Activated T-cell treated with anti-CD3 and anti-CD28 coated beads, Interleukin-2, amount 50 U/mL, for 48 hours (primary cell): ENCODE results near the gene PPP2R2D.

ENCODE experiments used
- DNase-seq, 2 experiments: peaks; one replicate each; pipeline ENCODE4 v3.0.0-alpha.2; 2020

The PPP2R2D gene

DNA sequence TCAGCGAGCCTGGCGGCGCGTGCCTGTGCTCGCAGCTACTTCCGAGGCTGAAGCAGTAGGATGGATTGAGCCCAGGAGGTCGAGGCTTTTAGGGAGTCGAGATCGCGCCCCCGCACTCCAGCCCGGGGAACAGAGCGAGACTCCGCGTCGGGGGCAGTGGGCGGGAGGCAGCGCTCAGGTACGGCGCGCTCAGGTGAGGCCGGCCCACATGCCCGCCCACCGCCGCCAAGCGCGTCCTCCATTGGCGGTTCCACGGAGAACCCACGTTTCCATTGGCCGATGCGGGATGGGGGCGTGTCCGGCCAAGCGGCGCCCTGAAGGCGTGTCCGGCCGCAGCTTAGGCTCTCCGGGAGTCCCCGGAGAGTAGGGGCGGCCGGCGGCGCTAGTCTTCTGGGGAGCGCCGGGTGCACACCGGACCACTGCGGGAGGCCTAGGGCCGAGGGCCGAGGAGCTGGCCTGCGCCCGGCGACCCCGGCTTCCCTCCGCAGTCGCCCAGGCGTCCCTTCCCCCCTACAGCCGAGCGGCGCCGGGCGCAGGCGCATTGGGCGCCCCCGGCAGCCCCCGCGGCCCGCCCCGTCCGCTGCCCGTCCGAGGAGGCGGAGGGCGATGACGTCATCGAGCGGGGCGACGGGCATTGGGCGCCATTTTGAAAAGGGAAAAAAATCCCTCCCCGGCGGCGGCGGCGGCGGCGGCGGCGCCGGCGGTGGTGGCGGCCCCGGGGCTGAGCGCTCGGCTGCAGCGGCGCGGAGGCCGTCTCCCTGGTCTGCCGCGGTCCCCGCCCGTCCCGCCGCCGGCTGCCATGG lies at the start of gene PPP2R2D:
PPP2R2D (plus strand) TSS at position 659 of the 803 bp plus-strand sequence; CDS start at position 800, 141 bp downstream.
- peak; percentile 95 to 97 for DNase-seq

- no peak for DNase-seq
Observed at GRCh38 chr10:131851346-131851745, 49.5 kb upstream of the PPP2R2D start.

DNA sequence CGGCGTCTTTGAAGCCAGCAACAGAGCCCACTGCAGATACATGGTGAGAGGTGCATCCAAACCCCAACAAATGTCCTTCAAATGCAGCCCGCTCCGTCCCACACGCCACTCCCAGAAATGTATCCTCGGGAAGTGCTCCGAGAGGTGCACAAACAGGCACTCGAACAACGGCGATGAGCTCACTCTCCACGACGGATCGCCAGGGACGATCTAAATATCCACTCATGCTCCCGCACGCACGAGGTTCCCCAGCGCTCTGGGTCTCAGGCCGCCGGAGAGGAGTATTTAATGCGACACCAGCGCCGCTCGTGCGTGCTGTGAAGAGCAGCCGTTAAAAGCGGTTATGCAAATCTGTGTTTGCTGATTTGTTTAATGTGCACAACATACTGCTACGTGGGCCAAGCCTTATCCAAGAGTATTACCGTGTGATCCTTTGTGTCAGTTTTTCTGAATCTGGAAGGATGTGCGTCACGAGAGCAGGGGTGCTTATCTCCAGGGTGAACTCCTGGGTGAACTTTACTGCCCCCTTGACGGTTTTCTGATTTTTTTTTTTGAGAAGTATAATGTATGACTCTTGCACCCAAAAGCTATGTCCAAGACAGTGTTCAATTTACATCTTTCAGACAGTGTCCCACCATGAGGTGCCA lies 48.5 kb upstream of the PPP2R2D start:
- DNase-seq = no peak

GRCh38 chr10:131852823-131853609 lies 47.8 kb upstream of the PPP2R2D start:
- no peak for DNase-seq

DNA sequence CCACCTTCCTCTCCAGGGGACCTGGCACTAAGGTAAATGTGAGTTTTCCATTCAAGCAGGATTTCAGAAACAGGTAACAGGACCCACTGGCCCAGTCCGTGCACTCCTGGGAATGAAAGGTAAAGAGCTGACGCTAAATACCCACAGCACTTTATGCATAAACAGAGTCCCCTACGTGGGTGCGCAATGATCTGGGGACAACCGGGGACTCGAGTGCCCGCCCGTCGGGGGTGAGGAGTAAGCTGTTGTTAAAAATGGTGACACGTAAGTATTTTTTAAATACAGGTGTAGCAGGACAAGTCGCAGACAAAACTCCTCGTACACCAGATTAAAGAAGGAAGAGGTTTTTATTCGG lies 47.2 kb upstream of the PPP2R2D start:
- DNase-seq = no peak

DNA sequence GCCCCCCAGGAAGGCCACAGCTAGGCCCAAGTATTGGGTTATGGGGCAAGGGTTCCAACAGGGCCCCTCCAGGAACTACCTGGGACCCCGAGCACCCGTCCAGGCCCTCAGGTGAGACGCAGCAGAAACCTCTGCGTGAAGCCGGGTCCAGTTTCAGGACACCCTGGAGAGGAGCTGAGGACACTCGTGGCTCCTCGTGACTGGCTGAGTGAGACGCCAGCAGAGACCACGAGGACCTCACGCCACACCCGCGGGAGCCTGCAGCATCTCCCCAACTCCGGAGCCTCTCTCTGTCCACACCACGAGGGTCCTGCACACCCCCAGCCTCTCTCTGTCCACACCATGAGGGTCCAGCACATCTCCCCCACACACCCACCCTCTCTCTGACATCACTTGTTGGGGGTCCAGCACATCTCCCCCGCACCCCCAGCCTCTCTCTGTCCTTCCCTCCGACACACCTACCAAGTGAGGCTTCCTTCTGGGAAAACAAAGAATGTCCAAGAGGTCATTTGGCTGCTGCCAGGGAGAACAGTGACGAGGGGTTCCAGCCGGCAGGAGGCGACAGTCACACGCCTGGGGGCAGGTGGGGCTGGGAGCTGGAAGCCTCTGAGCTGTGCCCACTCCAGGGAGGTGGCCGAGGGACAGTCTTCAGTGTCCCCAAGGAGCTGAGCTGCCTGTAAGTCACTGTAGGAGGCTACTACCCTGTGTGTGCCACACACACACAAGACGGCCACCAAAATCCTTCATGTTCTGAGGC lies 46.1 kb upstream of the PPP2R2D start:
- no peak for DNase-seq

DNA sequence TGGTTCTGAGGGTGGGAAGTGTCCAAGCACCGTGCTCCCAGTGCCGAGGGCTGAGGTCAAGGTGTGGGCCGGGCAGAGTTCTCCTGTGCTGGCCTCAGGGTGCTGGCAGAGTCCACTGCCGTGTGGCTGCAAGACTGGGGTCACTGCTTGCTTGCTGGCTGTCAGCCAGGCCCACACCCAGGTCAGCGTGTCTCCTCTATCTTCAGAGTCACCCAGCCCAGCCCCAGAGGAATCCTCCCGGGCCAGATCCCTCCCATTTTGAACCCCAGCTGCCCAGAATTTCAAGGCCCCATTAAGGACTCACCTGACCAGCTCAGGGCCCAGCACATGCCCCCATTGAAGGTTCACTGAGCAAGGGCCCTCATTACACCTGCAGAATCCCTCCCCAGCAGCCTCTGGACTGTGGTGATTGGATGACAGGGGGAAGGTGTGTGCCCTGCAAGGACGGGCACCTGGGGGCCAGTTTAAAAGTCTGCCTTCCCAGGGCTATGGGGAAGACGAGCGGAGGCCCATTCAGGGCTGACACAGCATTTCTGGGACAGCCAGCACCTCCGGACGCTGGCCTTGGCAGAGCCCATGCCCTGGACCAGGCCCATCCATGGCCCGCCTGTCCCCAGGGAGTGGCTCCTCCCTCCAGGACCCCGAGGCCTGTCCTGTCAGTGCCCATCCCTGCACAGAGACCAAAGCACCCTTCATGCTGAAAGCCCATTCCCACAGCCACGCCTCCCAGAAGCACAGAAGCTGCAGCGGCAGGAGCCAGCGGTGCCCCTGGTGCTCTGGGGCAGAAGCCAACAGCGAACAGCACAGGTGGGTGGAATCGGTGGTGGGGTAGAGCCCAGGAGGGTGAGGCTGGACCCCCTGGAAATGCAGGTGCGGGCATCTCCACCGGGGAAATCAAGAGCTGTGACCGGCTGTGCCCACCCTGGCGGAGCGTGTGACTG lies 45.1 kb upstream of the PPP2R2D start:
- DNase-seq = no peak

- no peak for DNase-seq
Observed at GRCh38 chr10:131856441-131857094, 44.2 kb upstream of the PPP2R2D start.

DNA sequence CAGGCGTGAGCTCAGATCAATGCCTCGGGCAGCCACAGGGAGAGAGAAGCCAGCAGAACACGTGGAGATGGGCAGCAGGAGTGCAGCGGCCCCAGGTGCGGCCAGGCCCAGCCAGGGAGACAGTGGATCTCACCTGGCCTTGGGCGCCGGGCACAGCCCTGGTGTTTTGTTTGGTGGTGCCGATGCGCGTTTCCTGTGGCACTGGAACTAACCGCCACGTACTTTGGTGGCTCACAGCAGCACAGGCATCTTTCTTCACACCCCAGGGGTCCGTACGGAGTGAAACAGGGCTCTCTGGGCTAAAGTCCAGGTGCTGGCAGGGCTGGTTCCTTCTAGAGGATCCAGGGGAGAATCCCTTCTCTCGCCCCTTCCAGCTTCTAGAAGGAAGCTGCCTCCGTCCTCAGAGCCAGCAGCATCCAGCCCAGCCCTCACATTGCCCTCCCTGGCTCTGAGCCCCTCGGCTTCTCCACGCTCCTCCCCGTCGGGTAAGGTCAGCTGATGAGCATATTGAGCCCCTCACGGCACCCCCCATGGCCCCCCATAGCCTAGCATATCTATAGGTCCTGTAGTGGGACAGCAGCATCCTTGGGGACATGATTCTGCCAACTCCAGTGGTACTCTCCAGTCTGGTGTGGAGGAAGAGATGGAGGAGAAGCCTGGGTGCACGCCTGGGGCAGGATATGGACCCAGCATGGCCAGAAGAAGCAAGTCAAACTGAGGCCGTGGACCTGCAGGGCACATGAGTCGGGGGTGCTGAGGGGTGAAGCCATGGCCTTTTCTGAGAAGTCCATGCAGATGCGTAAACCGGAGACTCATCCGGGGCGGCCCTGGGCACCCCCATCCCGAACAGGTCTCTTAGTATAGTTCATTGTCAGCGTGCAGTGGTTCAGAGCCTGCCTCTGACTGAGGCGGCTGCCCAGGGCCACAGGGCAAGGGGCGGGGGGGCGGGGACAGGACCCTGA lies 43.4 kb upstream of the PPP2R2D start:
- DNase-seq = no peak

GRCh38 chr10:131858118-131858515 lies 42.7 kb upstream of the PPP2R2D start:
- no peak for DNase-seq

DNA sequence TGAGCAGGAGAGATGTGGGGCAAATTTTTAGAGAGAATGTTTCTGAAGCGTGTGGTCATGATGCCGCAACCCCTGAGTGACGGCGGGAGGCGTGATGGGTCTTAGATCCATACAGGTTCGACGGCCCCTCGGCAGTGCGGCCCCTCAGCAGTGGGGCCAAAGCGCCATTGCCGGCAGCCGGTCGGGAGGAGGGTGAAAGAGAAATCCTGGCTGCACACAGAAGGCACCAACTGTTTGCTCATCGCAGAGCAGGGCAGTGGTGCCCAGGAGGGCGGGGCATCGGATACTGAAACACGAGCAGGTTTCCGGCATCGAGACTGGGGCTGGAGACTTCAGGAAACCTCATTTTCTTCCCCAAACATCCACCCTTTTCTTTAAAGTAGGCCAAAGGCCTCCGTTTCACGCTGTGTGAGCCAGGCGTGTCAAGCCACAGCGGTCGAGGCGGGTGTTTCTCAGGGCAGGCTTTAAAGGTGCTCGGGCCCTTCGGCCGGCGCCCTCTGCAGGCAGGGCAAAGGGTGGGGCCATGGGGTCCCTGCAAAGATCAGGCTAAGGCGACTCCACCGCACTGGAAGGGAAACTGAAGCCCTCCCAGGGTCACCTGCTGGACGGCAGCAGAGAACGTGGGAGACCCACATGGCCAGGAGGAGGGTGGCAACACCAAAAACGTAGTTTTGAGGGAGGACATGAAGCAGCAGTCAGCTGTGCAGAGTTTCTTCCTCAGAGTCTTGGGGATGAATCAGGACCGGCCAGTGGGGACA lies 42.0 kb upstream of the PPP2R2D start:
- DNase-seq = no peak

DNA sequence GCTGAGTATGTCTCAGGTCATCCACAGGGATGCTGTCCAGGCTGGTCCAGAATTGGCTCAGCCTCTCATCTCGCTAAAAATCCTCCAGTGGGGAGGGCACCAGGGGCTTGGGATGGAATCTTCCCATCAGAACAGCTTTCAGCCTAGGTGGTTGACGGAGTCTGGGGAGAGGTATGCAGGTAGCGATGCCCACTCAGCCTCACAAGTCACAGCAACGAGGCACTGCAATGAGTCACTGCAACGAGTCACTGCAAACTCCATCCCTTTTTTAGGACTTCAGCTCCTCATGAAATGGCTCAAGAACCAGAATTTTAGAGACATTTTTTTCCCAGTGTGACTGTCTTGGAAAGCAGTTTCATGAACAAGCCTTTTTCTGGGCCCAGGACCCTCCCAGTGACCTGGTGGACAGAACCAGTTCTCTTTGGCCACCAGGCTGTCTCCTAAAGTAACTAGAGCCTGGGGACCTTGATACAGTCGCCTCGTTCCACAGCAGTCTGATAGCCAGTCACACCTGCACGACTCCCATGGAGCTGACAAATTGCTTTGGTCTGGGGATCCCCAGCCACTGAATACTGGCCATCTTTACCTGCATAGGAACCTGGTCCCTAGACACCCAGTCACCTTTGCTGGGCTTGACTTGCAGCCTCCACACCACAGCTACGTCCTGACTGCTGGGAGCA lies 41.3 kb upstream of the PPP2R2D start:
- no peak for DNase-seq

DNA sequence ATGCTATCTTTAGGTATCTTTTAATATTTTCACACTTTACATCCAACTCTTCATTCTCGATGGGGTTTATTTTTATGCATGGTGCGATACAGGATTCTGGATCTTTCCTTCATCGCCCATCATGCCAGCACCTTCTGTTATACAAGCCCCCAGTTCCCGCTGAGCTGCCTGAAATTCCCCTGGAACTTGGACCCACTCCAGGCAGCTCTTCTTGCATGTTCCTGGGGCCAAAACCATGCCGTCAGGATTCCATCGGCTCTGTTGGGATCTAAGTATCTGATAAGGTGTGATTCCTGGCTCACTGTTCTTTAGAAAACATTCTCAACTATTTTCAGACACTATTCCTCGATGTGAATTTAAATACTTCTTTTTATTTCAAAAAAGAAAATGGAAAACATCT lies 40.5 kb upstream of the PPP2R2D start:
- DNase-seq = no peak

DNA sequence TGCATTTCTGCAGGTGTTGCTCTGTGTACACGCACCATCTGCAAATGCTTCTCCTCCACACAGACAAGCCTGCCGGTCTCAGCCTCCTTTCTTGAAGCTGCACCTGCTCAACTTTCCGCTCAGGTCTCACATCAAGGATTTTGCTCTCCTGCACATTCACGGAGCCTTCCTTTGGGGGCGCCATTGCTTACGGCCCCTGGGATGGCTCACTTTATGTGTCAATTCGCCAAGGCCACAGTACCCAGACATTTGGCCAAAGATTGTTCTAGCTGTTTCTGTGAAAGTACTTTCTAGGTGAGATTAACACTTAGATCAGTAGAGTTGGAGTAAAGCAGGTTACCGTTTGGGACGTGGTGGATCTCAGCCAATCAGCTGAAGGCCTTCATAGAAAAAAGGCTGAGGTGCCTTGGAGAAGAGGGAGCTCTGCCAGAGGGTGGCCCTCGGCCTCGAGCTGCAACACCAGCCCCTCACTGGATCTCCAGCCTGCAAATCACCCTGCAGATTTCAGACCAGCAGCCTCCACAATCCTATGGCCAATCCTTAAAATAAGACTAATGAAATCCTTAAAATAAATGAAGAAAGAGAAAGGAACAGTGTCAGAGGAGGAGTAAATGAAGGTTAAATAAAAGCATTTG lies 39.9 kb upstream of the PPP2R2D start:
- DNase-seq = no peak

- no peak for DNase-seq
Observed at GRCh38 chr10:131862548-131862947, 38.3 kb upstream of the PPP2R2D start.

- no peak for DNase-seq
Observed at GRCh38 chr10:131865223-131865917, 35.4 kb upstream of the PPP2R2D start.

DNA sequence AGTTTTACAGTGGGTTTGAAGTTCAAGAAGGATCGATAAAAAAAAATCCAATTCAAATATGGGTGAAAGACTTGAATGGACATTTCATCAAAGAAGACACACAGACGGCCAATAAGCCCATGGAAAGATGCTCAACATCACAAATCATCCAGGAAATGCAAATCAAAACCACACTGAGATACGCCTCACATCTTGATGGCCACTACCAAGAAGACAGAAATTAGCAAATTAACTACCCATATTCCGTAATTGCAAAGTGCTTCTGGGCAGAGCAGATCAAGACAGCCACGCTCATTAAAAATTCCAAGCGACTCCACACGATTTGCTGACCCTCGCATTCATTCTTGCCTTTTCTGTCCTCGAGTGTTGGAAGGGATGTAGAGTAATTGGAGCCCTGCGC lies 34.1 kb upstream of the PPP2R2D start:
- no peak for DNase-seq

- DNase-seq = no peak
Observed at GRCh38 chr10:131868436-131868835, 32.4 kb upstream of the PPP2R2D start.
